H9 (cell line): ENCODE data around the gene OR2A12. TPM values are rescaled to one million over a fixed set of nuclear protein-coding genes. Genes with fewer than 3 reads are reported as not detected.
A peak's percentile ranks its signal among the peaks of the same experiment; 100 is the strongest.

Experiments
- DNase-seq: peaks from one replicate; pipeline ENCODE4 v3.0.0-alpha.2; 2017
- H2AFZ ChIP-seq: one replicate; pipeline ENCODE4 v1.6.1; 2013; ENCODE audit warnings: mild to moderate bottlenecking, low read length, control low read depth, moderate library complexity
- H2AK5ac ChIP-seq: 2 replicates; pipeline ENCODE4 v1.6.1; 2013; ENCODE audit warnings: low read length, control low read depth, mixed read lengths; ENCODE audit not compliant: insufficient read length
- H2BK120ac ChIP-seq: one replicate; pipeline ENCODE4 v1.6.1; 2013; ENCODE audit warnings: low read depth, mild to moderate bottlenecking, low read length, control low read depth, inconsistent platforms; ENCODE audit not compliant: poor library complexity, severe bottlenecking
- H2BK12ac ChIP-seq: 2 replicates; pipeline ENCODE4 v1.6.1; 2013; ENCODE audit warnings: low read length, control low read depth, mixed read lengths, low read depth; ENCODE audit not compliant: insufficient read length
- H2BK15ac ChIP-seq: 2 replicates; pipeline ENCODE4 v1.6.1; 2013; ENCODE audit warnings: low read depth, low read length, control low read depth
- H2BK20ac ChIP-seq: one replicate; pipeline ENCODE4 v1.6.1; 2013; ENCODE audit warnings: low read depth, mild to moderate bottlenecking, low read length, control low read depth, inconsistent platforms; ENCODE audit not compliant: poor library complexity, severe bottlenecking
- H2BK5ac ChIP-seq: 2 replicates; pipeline ENCODE4 v1.6.1; 2013; ENCODE audit warnings: low read length, control low read depth, mixed read lengths; ENCODE audit not compliant: insufficient read length
- H3K14ac ChIP-seq: 2 replicates; pipeline ENCODE4 v1.6.1; 2013; ENCODE audit warnings: low read length, control low read depth; ENCODE audit not compliant: insufficient read depth
- H3K18ac ChIP-seq: 2 replicates; pipeline ENCODE4 v1.6.1; 2013; ENCODE audit warnings: low read depth, mild to moderate bottlenecking, mixed read lengths, low read length, control low read depth; ENCODE audit not compliant: insufficient read length
- H3K23ac ChIP-seq: 2 replicates; pipeline ENCODE4 v1.6.1; 2013; ENCODE audit warnings: low read length, control low read depth, mixed read lengths, low read depth; ENCODE audit not compliant: insufficient read length
- H3K23me2 ChIP-seq: 2 replicates; pipeline ENCODE4 v1.6.1; 2013; ENCODE audit warnings: low read depth, mild to moderate bottlenecking, mixed read lengths, low read length, control low read depth; ENCODE audit not compliant: insufficient read length, poor library complexity, severe bottlenecking
- H3K27ac ChIP-seq: 2 replicates; pipeline ENCODE4 v1.5.1; 2013; ENCODE audit warnings: low read length, control low read depth, mixed read lengths, low read depth; ENCODE audit not compliant: insufficient read length
- H3K27me3 ChIP-seq: 2 replicates; pipeline ENCODE4 v1.6.1; 2013; ENCODE audit warnings: low read length, control low read depth, inconsistent platforms; ENCODE audit not compliant: insufficient read depth
- H3K4ac ChIP-seq: 2 replicates; pipeline ENCODE4 v1.6.1; 2013; ENCODE audit warnings: low read depth, mild to moderate bottlenecking, control low read depth, inconsistent platforms, low read length, moderate library complexity
- H3K4me1 ChIP-seq: 2 replicates; pipeline ENCODE4 v1.6.1; 2013; ENCODE audit warnings: low read length, control low read depth, inconsistent platforms; ENCODE audit not compliant: insufficient read depth
- H3K4me2 ChIP-seq: 2 replicates; pipeline ENCODE4 v1.6.1; 2013; ENCODE audit warnings: low read length, control low read depth, mixed read lengths; ENCODE audit not compliant: insufficient read length, insufficient read depth
- H3K56ac ChIP-seq: 2 replicates; pipeline ENCODE4 v1.6.1; 2013; ENCODE audit warnings: low read depth, mild to moderate bottlenecking, mixed read lengths, low read length, control low read depth; ENCODE audit not compliant: insufficient read length
- H3K79me1 ChIP-seq: 2 replicates; pipeline ENCODE4 v1.6.1; 2013; ENCODE audit warnings: low read depth, mild to moderate bottlenecking, moderate library complexity, low read length, control low read depth, inconsistent platforms; ENCODE audit not compliant: insufficient read depth, poor library complexity, severe bottlenecking
- H3K79me2 ChIP-seq: 2 replicates; pipeline ENCODE4 v1.6.1; 2013; ENCODE audit warnings: low read length, control low read depth, inconsistent platforms; ENCODE audit not compliant: insufficient read depth
- H3K9ac ChIP-seq: 2 replicates; pipeline ENCODE4 v1.6.1; 2013; ENCODE audit warnings: low read length, control low read depth, mixed read lengths; ENCODE audit not compliant: insufficient read length; ENCODE audit errors: extremely low read depth
- H3K9me3 ChIP-seq: one replicate; pipeline ENCODE4 v1.6.1; 2013; ENCODE audit warnings: low read depth, low read length, inconsistent platforms; ENCODE audit not compliant: control insufficient read depth
- H3T11ph ChIP-seq: one replicate; pipeline ENCODE4 v1.6.1; 2013; ENCODE audit warnings: mild to moderate bottlenecking, low read length, control low read depth, inconsistent platforms
- H4K20me1 ChIP-seq: one replicate; pipeline ENCODE4 v1.6.1; 2013; ENCODE audit not compliant: control insufficient read depth, insufficient read length, insufficient read depth
- H4K5ac ChIP-seq: 2 replicates; pipeline ENCODE4 v1.6.1; 2013; ENCODE audit warnings: low read depth, mild to moderate bottlenecking, mixed read lengths, low read length, control low read depth; ENCODE audit not compliant: insufficient read length
- H4K8ac ChIP-seq: replicated peaks from 2 replicates; pipeline ENCODE4 v1.6.1; 2013; ENCODE audit warnings: low read length, control low read depth, mixed read lengths, low read depth; ENCODE audit not compliant: insufficient read length
- H4K91ac ChIP-seq: 2 replicates; pipeline ENCODE4 v1.6.1; 2013; ENCODE audit warnings: low read depth, mild to moderate bottlenecking, moderate library complexity, mixed read lengths, low read length, control low read depth; ENCODE audit not compliant: insufficient read length
- H3K27ac Mint-ChIP-seq, 3 experiments: 2 replicates in 2 of 3; 3 replicates in 1 of 3; pipeline ENCODE4 v1.8.0; 2020 to 2021; ENCODE audit warnings: mixed read lengths in 3 of 3, mild to moderate bottlenecking in 1 of 3, moderate library complexity in 1 of 3
- H3K27me3 Mint-ChIP-seq: 2 replicates; pipeline ENCODE4 v1.8.0; 2021; ENCODE audit warnings: low read depth, mild to moderate bottlenecking, moderate library complexity, mixed read lengths
- H3K36me3 Mint-ChIP-seq, 3 experiments: 2 replicates in 2 of 3; 3 replicates in 1 of 3; pipeline ENCODE4 v1.8.0; 2020 to 2021; ENCODE audit warnings: low read depth in 3 of 3, mixed read lengths in 3 of 3; ENCODE audit not compliant: insufficient read depth in 1 of 3
- H3K4me1 Mint-ChIP-seq, 2 experiments: 2 replicates each; pipeline ENCODE4 v1.8.0; 2020; ENCODE audit warnings: mixed read lengths in 2 of 2
- H3K4me3 Mint-ChIP-seq, 2 experiments: 2 replicates in 1 of 2; 3 replicates in 1 of 2; pipeline ENCODE4 v1.8.0; 2020 to 2021; ENCODE audit warnings: mild to moderate bottlenecking in 2 of 2, mixed read lengths in 2 of 2, moderate library complexity in 1 of 2
- H3K9me3 Mint-ChIP-seq, 2 experiments: 2 replicates in 1 of 2; 3 replicates in 1 of 2; pipeline ENCODE4 v1.8.0; 2020; ENCODE audit warnings: mild to moderate bottlenecking in 2 of 2, mixed read lengths in 2 of 2, moderate library complexity in 1 of 2
- WGBS: extraction: QIAGEN DNeasy Blood & Tissue Kit; methylation state at CpG from one replicate; pipeline ENCODE4 v1.1.7; 2013; ENCODE audit warnings: missing lambda C conversion rate, low lambda C conversion rate, mixed read lengths; ENCODE audit not compliant: insufficient read length; ENCODE audit errors: extremely low coverage; 5-methylcytosine and 5-hydroxymethylcytosine counted together
- total RNA-seq: library from RNA; stranded (reverse); gene quantifications from 2 replicates; pipeline ENCODE4 v1.2.1, GENCODE V29; 2021
- TF ChIP-seq, protein P1 (sequence below): fragments of 200-600 bp; sonication (generic); conservative IDR thresholded peaks from 3 replicates; pipeline ENCODE4 v1.8.0; 2021; ENCODE audit warnings: antibody characterized with exemption, mild to moderate bottlenecking

OR2A12 gene
- total RNA-seq, 1 experiment from 2014 or later = not detected

DNA sequence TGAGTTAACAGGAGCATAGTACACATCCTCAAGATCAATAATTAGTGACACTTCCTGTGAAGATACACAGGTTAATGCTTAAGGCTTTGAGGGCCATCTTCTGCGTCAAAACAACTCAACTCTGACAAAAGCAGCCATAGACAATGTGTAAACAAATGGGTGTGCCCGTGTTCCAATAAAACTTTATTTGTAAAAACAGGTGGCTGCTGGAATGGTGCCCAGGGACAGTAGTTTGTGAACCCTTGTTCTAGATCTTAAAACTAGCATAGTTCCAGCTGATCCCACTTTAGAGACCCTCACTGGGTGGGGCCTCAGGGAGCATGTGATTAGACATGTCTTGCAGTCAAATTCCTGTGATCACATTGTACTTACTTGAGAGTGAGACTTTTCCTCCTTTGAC lies 44.7 kb downstream of the OR2A12 start:
- no peak overlapping the region for H3K18ac ChIP-seq
- H3K27ac Mint-ChIP-seq = peak overlapping the region in 1 of 3 experiments; percentile 78; a peak in 1 of 7 replicates
- no peak overlapping the region for H3K4me3 Mint-ChIP-seq

More for the DNA sequence above, 44.7 kb downstream of the OR2A12 start:
- H3K9ac ChIP-seq = no peak overlapping the region
- no peaks in the 10 kb centered on the region for H3K4me1 ChIP-seq
- no peak overlapping the region for H2BK12ac ChIP-seq
- no peak overlapping the region for H2BK20ac ChIP-seq
- H2BK5ac ChIP-seq = no peak overlapping the region
- no peak overlapping the region for H4K8ac ChIP-seq
- H4K5ac ChIP-seq = no peak overlapping the region
- H2AFZ ChIP-seq = no peak overlapping the region
- no peaks in the 10 kb centered on the region for H3K79me2 ChIP-seq
- H3K23me2 ChIP-seq = no peaks in the 10 kb centered on the region
- H3K79me1 ChIP-seq = no peaks in the 10 kb centered on the region
- Mint-ChIP-seq H3K9me3 (no peaks in the 10 kb centered on the region), H3K4me1 (peaks cover 3% of the 10 kb centered on the region in 2 experiments; a peak in 2 of 4 replicates), H3K36me3 (no peaks in the 10 kb centered on the region), H3K27me3 (no peaks in the 10 kb centered on the region; the same call in 1 of the 2 replicates)
- no peak overlapping the region for H2BK120ac ChIP-seq
- H3K4ac ChIP-seq = no peak overlapping the region
- TF ChIP-seq, protein P1, sequence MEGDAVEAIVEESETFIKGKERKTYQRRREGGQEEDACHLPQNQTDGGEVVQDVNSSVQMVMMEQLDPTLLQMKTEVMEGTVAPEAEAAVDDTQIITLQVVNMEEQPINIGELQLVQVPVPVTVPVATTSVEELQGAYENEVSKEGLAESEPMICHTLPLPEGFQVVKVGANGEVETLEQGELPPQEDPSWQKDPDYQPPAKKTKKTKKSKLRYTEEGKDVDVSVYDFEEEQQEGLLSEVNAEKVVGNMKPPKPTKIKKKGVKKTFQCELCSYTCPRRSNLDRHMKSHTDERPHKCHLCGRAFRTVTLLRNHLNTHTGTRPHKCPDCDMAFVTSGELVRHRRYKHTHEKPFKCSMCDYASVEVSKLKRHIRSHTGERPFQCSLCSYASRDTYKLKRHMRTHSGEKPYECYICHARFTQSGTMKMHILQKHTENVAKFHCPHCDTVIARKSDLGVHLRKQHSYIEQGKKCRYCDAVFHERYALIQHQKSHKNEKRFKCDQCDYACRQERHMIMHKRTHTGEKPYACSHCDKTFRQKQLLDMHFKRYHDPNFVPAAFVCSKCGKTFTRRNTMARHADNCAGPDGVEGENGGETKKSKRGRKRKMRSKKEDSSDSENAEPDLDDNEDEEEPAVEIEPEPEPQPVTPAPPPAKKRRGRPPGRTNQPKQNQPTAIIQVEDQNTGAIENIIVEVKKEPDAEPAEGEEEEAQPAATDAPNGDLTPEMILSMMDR = no peak
- H4K91ac ChIP-seq = no peak overlapping the region
- no peak overlapping the region for H3K14ac ChIP-seq
- H3K9me3 ChIP-seq = no peaks in the 10 kb centered on the region
- WGBS = no CpG with 5 or more reads among the region's 2 CpGs
- H3K27ac ChIP-seq = no peak overlapping the region
- H3T11ph ChIP-seq = no peak overlapping the region
- no peak overlapping the region for H3K23ac ChIP-seq
- H2AK5ac ChIP-seq = no peak overlapping the region
- no peaks in the 10 kb centered on the region for H4K20me1 ChIP-seq
- H3K4me2 ChIP-seq = no peak overlapping the region
- no peak for DNase-seq
- no peaks in the 10 kb centered on the region for H3K27me3 ChIP-seq
- H2BK15ac ChIP-seq = no peak overlapping the region
- H3K56ac ChIP-seq = no peak overlapping the region
